GM12864 (cell line): Measurements from ENCODE around the gene SIL1.
A peak's percentile ranks its signal among the peaks of the same experiment; 100 is the strongest.

Experiments used
- DNase-seq: peaks from one replicate; pipeline ENCODE4 v3.0.0-alpha.2; 2011; ENCODE audit warnings: low read depth
- H3K4me3 ChIP-seq: 2 replicates; pipeline ENCODE4 v1.5.1; 2011; ENCODE audit warnings: mild to moderate bottlenecking, low read depth, low read length, control low read depth
- CTCF ChIP-seq: IDR thresholded peaks from 2 replicates; pipeline ENCODE4 v1.5.1; 2011; ENCODE audit warnings: low read depth, mild to moderate bottlenecking, moderate library complexity, low read length, control low read depth, inconsistent platforms; ENCODE audit errors: missing control alignments

The SIL1 gene

GRCh38 chr5:138936968-138937345, 261.2 kb downstream of the SIL1 start:
- H3K4me3 ChIP-seq = no peak overlapping the region
- DNase-seq = no peak
- TF ChIP-seq CTCF = no peak

- no peak for DNase-seq
- H3K4me3 ChIP-seq = no peak overlapping the region
- no peak for TF ChIP-seq CTCF
Measured at GRCh38 chr5:138936225-138936967, 261.8 kb downstream of the SIL1 start.

DNA sequence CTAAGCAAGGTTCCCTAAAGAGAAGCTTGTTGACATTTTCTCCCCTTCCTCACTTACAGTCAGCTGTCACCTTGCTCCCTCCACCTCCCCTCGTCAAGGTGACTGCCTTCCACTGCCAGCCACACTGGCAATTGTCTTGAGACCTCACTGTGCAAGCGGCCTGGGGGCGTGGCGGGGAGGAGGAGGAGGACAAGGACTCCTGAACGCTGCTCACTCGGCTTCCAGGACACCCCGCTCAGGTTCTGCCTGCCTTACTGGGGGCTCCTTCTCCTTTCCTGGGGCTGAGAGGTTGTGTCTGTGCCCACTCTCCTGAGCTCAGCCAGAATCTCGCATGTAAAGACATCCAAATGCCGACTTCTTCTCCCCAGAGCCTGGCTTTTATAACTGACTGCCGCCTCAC, 262.7 kb downstream of the SIL1 start:
- H3K4me3 ChIP-seq = no peak overlapping the region
- TF ChIP-seq CTCF = no peak
- no peak for DNase-seq

GRCh38 chr5:138934971-138935370, 263.2 kb downstream of the SIL1 start:
- no peak overlapping the region for H3K4me3 ChIP-seq
- no peak for DNase-seq
- TF ChIP-seq CTCF = no peak

- no peak for DNase-seq
- no peak overlapping the region for H3K4me3 ChIP-seq
- TF ChIP-seq CTCF = no peak
Measured at GRCh38 chr5:138933522-138934290, 264.5 kb downstream of the SIL1 start.

- no peak overlapping the region for H3K4me3 ChIP-seq
- no peak for DNase-seq
- TF ChIP-seq CTCF = peak; percentile 21
Measured at GRCh38 chr5:138932171-138932810, 265.9 kb downstream of the SIL1 start.
